Mononuclear cell (primary cell): ENCODE data around the gene ZNF615. TPM values are rescaled to one million over a fixed set of nuclear protein-coding genes. Genes with fewer than 3 reads are reported as not detected.
"Not testable (repeated sequence)": the region's sequence is repeated elsewhere in the genome, so short reads cannot be mapped to it uniquely, and the experiment has no call there.

ENCODE experiments used
- H3K27me3 ChIP-seq: 2 replicates; pipeline ENCODE4 v1.6.0; 2011; ENCODE audit warnings: low read length, control low read depth; ENCODE audit not compliant: insufficient read depth
- H3K4me1 ChIP-seq: 2 replicates; pipeline ENCODE4 v1.5.1; 2011; ENCODE audit warnings: mild to moderate bottlenecking, low read length, control low read depth; ENCODE audit not compliant: insufficient read depth
- H3K4me3 ChIP-seq: 2 replicates; pipeline ENCODE4 v1.5.1; 2011; ENCODE audit warnings: mild to moderate bottlenecking, low read length, moderate library complexity
- H3K9me3 ChIP-seq: 2 replicates; pipeline ENCODE4 v1.5.1; 2011; ENCODE audit warnings: low read depth, mild to moderate bottlenecking, control low read depth, low read length
- total RNA-seq: library from RNA; depleted of rRNA; stranded (reverse); fragments of >200 nt; gene quantifications from one replicate; pipeline ENCODE4 v1.2.3, GENCODE V29; 2012

The ZNF615 gene
- total RNA-seq = 16.1 TPM

DNA sequence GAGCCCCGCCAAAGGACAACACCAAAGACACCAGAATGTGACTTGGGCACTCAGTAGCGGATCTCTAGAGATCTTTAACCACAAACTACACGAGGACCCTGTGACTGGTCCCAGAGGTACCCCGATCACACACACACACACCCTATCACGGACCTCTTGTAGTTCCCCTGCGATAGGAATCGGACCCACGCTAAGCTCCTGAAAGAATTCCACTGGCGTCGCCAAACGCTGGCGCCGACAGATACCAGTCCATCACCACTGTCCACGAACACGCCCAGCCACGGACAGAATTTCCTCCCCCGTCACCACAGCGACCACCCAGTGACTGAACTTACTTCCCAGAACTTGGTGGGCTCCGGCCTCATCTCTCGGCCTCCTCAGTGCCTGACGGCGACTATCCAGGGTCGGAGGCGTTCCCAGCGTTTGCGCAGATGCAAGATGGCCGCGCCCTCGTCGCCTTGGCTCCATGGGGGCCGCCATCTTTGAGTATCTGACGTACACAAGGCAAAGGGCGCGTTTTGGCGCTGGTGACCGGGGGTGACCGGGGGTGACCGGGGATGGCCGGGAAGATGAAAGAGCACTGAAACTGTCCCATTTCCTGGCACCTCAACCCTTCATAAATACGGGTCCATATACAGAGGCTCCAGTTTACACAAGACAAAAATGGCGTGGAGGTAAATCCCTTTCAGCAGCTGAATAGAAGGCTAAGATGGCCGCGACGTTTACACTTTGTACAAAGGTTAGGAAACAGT, at the start of gene ZNF615:
ZNF615 (minus strand) TSS at position 406 of the 752 bp plus-strand sequence. CDS start 4,500 bp downstream, outside the sequence.
- Histone ChIP-seq H3K4me3 (peak within 1 kb of the TSS; percentile 90), H3K27me3 (no peaks in the 10 kb centered on the region), H3K9me3 (peaks cover 26% of the 10 kb centered on the region), H3K4me1 (peaks cover 10% of the 10 kb centered on the region)

DNA sequence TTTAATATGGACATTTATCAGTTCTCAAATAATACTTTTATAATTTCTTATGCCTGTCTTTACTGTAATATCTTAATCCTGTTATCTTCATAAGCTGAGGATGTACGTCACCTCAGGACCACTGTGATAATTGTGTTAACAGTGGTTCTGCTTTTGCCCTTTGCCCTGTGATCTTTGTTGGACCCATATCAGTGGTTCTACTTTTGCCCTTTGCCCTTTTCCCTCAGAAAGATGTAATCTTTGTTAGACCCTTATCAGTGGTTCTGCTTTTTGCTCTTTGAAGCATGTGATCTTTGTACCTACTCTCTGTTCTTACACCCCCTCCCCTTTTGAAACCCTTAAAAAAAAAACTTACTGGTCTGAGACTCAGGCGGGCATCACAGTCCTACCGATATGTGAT, 48.5 kb upstream of the ZNF615 start:
- H3K9me3 ChIP-seq = peaks cover 29% of the 10 kb centered on the region
- H3K27me3 ChIP-seq, H3K4me1 ChIP-seq, H3K4me3 ChIP-seq: not testable (repeated sequence)

DNA sequence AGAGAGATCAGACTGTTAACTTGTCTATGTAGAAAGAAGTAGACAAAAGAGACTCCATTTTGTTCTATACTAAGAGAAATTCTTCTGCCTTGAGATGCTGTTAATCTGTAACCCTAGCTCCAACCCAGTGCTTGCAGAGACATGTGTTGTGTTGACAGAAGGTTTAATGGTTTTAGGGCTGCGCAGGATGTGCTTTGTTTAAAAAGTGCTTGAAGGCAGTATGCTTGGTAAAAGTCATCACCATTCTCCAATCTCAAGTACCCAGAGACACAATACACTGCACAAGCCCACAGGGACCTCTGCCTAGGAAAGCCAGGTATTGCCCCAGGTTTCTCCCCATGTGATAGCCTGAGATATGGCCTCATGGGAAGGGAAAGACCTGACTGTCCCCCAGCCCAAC, 43.7 kb upstream of the ZNF615 start:
- peaks cover 10% of the 10 kb centered on the region for H3K4me1 ChIP-seq
- H3K9me3 ChIP-seq, H3K4me3 ChIP-seq, H3K27me3 ChIP-seq: not testable (repeated sequence)

DNA sequence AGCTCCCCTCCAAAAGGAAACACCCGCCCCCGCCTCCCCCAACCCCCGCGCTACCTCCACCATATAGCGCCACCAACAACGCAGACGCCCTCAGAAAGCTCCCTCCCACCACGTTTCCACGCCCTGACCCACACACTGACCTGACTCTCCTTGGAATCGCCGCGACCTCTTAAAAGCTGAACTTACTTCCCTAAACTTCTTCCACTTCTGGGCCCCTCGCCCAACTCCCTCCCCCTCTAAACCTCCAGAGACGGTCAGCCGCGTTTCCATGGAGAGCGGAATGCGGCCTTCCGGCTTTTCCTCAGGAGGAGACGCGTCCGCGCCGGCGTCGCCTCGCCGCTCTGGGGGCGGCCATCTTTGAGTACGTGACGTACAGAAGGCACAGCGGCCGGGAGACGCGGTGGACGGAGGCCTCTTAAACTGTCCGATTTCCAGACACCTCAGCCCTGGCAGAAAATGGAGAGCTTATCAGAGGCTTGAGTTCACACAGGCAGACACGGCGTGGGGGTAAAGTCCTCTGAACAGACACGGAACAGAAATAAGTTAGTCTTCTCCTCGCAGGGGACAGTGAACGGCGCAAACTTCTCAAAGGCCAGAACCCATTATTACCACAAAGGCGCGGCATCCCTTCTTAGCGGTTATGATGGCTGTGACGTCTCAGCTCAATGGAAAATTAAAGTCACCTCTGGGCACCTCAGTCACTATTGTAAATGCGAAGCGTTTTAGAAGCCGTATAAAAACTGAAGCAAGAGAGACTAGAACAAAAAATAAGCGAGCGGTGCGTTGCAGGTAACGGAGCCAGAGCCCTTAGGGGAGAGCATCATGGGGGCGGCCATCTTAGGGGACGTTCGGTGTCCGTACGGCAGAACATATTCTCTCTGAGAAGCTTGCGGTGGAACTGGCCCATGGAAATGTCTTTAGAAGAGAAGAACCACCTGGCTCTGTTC, 40.8 kb upstream of the ZNF615 start, which contains the start of gene ZNF432:
ZNF432 (minus strand) TSS at position 284 of the 947 bp plus-strand sequence. CDS start 1,970 bp downstream, outside the sequence.
- peak within 1 kb of the TSS; percentile 59 for H3K4me3 ChIP-seq
- peaks cover 10% of the 10 kb centered on the region for H3K4me1 ChIP-seq
- peaks cover 24% of the 10 kb centered on the region for H3K9me3 ChIP-seq
- no peaks in the 10 kb centered on the region for H3K27me3 ChIP-seq

DNA sequence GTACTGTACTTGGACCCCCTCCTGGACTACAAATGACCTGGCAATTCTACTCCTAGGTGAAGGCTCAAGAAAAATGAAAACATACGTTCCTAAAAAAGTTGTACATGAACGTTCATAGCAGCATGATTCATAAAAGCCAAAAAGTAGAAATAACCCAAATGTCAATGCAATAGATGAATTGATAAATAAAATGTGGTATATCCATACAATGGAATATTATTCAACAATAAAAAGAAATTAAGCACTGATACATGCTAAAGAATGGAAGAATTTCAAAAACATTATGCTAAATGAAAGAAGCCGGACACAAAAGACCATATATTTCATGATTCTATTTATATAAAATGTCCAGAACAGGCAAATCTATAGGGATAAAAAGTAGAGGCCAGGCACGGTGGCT, 31.2 kb upstream of the ZNF615 start:
- no peak overlapping the region for H3K4me3 ChIP-seq

DNA sequence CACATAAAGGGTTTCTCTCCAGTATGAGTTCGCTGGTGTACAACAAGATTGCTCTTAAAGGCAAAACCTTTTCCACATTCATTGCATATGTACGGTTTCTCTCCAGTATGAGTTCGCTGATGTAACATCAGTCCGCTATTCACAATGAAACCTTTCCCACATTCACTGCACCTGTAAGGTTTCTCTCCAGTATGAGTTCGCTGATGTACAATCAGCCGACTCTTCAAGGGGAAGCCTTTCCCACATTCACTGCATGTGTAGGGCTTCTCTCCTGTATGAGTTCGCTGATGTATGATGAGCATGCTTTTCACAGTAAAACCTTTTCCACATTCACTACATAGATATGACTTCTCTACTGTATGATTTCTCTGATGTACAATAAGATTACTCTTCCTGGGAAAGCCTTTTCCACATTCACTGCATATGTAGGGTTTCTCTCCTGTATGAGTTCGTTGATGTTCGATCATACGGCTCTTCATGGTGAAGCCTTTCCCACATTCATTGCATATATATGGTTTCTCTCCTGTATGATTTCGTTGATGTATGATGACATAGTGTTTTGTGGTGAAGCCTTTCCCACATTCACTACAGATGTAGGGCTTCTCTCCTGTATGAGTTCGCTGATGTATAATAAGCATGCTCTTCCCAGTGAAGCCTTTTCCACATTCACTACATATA, 26.2 kb upstream of the ZNF615 start:
- Histone ChIP-seq H3K4me3 (no peak overlapping the region), H3K4me1 (no peaks in the 10 kb centered on the region), H3K27me3 (no peaks in the 10 kb centered on the region), H3K9me3 (peaks cover 80% of the 10 kb centered on the region)

More for the DNA sequence above, 31.2 kb upstream of the ZNF615 start:
- no peaks in the 10 kb centered on the region for H3K27me3 ChIP-seq
- no peaks in the 10 kb centered on the region for H3K4me1 ChIP-seq
- H3K9me3 ChIP-seq = peaks cover 77% of the 10 kb centered on the region

DNA sequence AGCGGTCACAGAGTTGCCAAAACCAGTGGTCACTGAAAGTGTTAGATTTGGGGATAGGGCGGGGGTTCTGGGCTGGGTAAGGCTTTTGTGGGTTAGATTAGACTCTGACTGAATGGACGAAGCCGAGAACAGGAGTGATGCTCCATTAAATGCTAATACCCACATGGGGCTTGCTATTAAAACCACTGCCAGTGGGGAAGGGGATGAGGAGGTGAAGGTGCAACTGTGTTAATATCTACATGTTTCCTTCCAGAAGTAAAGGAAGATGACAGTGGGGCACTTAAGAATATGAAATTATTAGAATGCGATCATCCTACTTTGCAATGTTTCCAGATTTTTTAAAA, 20.7 kb upstream of the ZNF615 start:
- Histone ChIP-seq H3K4me3 (peak overlapping the region; percentile 67), H3K4me1 (peaks cover 7% of the 10 kb centered on the region), H3K27me3 (no peaks in the 10 kb centered on the region), H3K9me3 (peaks cover 36% of the 10 kb centered on the region)

DNA sequence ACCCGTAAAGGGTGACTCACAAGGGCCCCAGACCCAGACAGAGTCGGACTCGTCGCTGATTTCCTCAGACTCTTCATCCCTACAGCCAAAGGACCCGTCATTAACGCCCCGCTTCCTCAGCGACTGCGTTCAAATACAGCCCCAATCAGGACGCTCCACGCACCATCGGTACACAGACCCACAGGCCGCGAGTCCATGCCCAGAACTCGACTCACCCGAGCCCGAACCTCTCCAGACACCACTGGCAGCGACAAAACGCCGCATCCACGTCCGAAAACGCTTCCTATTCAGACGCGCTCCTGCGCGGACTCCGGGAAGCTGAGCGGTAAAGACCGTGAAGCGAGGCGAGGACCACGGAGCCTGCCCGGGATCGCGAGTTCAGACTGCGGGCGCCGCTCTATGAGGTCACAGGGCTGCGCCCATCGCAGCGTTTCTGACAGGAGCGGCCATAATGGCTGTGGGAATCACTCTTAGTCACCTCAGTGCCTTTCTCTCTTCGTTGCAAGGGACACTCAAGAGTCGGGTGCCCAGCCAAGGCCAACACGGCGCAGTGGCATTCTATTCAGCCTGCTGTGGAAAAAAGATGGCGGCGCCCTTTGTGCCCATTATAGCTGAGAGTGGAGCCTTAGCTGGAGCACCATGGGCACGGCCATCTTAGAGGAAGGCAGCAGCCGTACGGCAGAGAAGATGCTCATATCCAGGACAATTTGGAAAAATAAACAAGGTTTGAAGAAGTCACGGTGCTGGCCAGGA, 20.2 kb upstream of the ZNF615 start, which contains the start of gene ZNF614:
ZNF614 (minus strand) TSS at position 353 of the 753 bp plus-strand sequence. CDS start 2,634 bp downstream, outside the sequence.
- Histone ChIP-seq H3K27me3 (no peaks in the 10 kb centered on the region), H3K9me3 (peaks cover 33% of the 10 kb centered on the region), H3K4me1 (peaks cover 7% of the 10 kb centered on the region), H3K4me3 (peak within 1 kb of the TSS; percentile 67)

DNA sequence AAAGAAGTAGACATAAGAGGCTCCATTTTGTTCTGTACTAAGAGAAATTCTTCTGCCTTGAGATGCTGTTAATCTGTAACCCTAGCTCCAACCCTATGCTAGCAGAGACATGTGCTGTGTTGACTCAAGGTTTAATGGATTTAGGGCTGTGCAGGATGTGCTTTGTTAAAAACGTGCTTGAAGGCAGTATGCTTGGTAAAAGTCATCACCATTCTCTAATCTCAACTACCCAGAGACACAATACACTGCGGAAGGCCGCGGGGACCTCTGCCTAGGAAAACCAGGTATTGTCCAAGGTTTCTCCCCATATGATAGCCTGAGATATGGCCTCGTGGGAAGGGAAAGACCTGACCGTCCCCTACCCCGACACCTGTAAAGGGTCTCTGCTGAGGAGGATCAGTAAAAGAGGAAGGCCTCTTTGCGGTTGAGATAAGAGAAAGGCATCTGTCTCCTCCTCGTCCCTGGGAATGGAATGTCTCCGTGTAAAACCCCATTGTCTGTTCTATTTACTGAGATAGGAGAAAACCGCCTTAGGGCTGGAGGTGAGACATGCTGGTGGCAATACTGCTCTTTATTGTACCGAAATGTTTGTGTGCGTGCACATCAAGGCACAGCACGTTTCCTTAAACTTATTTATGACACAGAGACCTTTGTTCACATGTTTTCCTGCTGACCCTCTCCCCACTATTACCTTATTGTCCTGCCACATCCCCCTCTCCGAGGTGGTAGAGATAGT, 18.4 kb upstream of the ZNF615 start:
- not testable (repeated sequence) for H3K4me1 ChIP-seq, H3K27me3 ChIP-seq, H3K4me3 ChIP-seq
- peaks cover 22% of the 10 kb centered on the region for H3K9me3 ChIP-seq

DNA sequence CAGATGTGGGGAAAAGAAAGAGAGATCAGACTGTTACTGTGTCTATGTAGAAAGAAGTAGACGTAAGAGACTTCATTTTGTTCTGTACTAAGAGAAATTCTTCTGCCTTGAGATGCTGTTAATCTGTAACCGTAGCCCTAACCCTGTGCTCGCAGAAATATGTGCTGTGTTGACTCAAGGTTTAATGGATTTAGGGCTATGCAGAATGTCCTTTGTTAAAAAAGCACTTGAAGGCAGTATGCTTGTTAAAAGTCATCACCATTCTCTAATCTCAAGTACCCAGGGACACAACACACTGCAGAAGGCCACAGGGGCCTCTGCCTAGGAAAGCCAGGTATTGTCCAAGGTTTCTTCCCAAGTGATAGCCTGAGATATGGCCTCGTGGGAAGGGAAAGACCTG, 16.5 kb upstream of the ZNF615 start:
- H3K4me1 ChIP-seq, H3K4me3 ChIP-seq, H3K27me3 ChIP-seq: not testable (repeated sequence)
- H3K9me3 ChIP-seq = peaks cover 35% of the 10 kb centered on the region

DNA sequence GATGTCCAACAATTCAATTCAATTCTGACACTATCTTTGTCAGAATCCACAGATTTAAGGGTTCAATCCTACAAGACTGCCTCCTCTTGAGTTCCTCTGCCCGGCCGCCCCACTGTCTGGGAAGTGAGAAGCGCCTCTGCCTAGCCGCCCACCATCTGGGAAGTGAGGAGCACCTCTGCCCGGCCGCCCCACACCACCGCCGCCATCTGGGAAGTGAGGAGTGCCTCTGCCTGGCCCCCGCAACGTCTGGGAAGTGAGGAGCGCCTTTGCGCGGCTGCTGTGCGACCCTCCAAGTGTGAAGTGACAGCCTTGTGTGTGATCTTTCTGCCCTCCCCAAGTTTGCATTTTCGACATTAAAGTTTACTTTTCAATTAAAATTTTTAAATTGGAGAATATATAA, 14.2 kb upstream of the ZNF615 start:
- Histone ChIP-seq H3K4me3 (no peak overlapping the region), H3K4me1 (peaks cover 2% of the 10 kb centered on the region), H3K27me3 (no peaks in the 10 kb centered on the region), H3K9me3 (peaks cover 58% of the 10 kb centered on the region)

DNA sequence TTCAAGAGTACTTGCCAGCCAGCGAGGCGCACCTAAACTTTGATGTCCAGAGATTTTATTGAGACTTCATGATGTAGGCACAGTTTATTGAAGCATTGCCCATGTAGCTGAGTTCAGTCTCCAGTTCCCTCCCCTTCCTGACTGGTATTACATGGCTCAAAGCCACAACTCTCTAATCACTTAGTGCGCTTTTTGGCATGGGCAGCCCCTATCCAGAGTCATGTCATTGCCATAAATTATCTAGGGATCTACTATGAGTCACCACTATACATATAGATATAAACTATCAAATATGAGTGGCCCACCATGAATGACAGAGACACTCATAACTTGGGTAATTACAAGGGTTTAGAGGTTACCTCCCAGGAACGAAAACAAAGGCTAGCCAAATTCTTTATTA, 12.5 kb upstream of the ZNF615 start:
- no peaks in the 10 kb centered on the region for H3K27me3 ChIP-seq
- peaks cover 75% of the 10 kb centered on the region for H3K9me3 ChIP-seq
- H3K4me1 ChIP-seq = no peaks in the 10 kb centered on the region
- H3K4me3 ChIP-seq = no peak overlapping the region

DNA sequence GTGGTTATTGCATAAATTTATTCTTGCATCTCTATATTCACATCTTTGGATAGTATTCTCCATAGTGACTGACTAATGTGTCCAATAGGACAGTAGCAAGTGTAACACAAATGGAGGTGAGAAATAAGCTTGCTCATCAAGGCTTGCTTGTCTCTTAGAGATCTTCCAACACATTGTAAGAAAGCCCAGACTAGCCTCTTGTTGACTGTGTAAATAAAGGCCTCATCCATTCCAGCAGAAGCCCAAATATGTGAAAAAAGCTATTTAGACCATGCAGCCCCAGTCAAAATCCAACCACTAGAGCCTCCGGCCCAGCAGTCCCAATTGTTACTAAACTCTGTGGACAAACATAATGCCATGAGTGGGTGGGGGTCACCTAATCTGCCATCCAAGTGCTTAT, 2.7 kb upstream of the ZNF615 start:
- Histone ChIP-seq H3K4me3 (no peak overlapping the region), H3K9me3 (peaks cover 28% of the 10 kb centered on the region), H3K27me3 (no peaks in the 10 kb centered on the region), H3K4me1 (peaks cover 10% of the 10 kb centered on the region)

DNA sequence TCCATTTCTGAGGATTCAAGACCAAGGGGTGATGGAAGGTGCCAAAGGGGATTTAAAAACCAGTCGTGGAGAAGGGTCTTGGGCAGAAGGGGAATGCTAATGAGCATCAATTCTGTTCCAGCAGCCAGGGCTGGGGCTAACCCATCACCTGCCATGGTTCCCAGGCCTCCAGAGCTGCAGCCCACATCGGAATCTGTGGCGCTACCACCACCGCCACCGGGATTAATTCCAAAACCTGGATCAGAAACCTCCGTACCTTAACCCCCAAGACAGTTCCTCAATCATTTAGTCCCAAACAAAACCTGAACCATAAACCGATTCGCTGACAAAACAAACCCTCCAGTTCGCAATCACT, 583 bp downstream of the ZNF615 start:
- peaks cover 29% of the 10 kb centered on the region for H3K9me3 ChIP-seq
- peak overlapping the region; percentile 90 for H3K4me3 ChIP-seq
- no peaks in the 10 kb centered on the region for H3K27me3 ChIP-seq
- H3K4me1 ChIP-seq = peaks cover 10% of the 10 kb centered on the region
